GM06990 (cell line): ENCODE results near the gene NTRK2.

Experiments used
- DNase-seq: peaks from one replicate; pipeline ENCODE4 v3.0.0-alpha.2; 2011; ENCODE audit not compliant: insufficient read length; ENCODE audit errors: extremely low read depth
- H3K27me3 ChIP-seq: replicated peaks from 2 replicates; pipeline ENCODE4 v1.6.0; 2011; ENCODE audit warnings: low read length; ENCODE audit not compliant: control insufficient read depth, insufficient read depth
- H3K36me3 ChIP-seq: 2 replicates; pipeline ENCODE4 v1.5.1; 2011; ENCODE audit warnings: low read length; ENCODE audit not compliant: control insufficient read depth, insufficient read depth
- H3K4me3 ChIP-seq: replicated peaks from 2 replicates; pipeline ENCODE4 v1.5.1; 2011; ENCODE audit warnings: low read depth, mild to moderate bottlenecking, control low read depth, low read length
- TF ChIP-seq, protein P1 (sequence below): IDR thresholded peaks from 2 replicates; pipeline ENCODE4 v1.5.1; 2011; ENCODE audit warnings: low read length, control low read depth, mild to moderate bottlenecking, inconsistent platforms; ENCODE audit not compliant: insufficient read depth, poor library complexity, severe bottlenecking

The NTRK2 gene

DNA sequence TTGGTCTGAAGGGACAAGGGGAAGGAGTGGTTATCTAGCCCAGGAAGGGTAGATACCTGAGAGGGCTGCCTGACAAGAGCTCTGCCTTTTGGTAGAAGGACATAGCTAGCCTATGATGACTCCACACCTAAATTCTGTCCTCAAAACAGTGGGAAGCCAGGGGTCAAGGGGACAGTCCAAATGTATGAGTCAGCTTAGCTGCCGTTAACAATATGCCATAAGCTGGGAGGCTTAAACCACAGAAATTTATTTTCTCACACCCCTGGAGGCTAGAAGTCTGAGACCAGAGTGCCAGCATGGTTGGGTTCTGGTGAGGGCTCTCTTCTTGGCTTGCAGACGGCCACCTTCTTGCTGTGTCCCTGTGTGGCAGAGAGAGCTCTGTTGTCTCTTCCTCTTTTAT lies 306.4 kb downstream of the NTRK2 start:
- DNase-seq: no peak
- Histone ChIP-seq H3K36me3 (no peaks in the 10 kb centered on the region), H3K27me3 (peaks cover 2% of the 10 kb centered on the region; the same call in 1 of the 2 replicates), H3K4me3 (no peak overlapping the region)
- TF ChIP-seq, protein P1, sequence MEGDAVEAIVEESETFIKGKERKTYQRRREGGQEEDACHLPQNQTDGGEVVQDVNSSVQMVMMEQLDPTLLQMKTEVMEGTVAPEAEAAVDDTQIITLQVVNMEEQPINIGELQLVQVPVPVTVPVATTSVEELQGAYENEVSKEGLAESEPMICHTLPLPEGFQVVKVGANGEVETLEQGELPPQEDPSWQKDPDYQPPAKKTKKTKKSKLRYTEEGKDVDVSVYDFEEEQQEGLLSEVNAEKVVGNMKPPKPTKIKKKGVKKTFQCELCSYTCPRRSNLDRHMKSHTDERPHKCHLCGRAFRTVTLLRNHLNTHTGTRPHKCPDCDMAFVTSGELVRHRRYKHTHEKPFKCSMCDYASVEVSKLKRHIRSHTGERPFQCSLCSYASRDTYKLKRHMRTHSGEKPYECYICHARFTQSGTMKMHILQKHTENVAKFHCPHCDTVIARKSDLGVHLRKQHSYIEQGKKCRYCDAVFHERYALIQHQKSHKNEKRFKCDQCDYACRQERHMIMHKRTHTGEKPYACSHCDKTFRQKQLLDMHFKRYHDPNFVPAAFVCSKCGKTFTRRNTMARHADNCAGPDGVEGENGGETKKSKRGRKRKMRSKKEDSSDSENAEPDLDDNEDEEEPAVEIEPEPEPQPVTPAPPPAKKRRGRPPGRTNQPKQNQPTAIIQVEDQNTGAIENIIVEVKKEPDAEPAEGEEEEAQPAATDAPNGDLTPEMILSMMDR: no peak

DNA sequence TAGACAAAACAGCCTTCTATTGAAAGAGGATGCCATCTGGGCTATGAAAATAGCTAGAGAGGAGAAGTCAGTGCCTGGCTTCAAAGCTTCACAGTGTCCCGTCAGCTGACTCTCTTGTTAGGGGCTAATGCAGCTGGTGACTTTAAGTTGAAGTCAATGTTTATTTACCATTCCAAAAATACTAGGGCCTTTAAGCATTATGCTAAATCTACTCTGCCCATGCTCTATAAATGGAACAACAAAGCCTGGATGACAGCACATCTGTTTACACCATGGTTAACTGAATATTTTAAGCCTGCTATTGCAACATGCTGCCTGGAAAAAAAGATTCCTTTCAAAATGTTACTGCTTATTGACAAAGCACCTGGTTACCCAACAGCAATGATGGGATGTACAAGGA lies 309.1 kb downstream of the NTRK2 start:
- no peaks in the 10 kb centered on the region for H3K36me3 ChIP-seq
- no peak for DNase-seq
- H3K27me3 ChIP-seq: no peaks in the 10 kb centered on the region
- TF ChIP-seq, protein P1: no peak
- H3K4me3 ChIP-seq: no peak overlapping the region

- H3K36me3 ChIP-seq: no peaks in the 10 kb centered on the region
- no peak overlapping the region for H3K4me3 ChIP-seq
- no peaks in the 10 kb centered on the region; the same call in none of the 2 replicates for H3K27me3 ChIP-seq
- DNase-seq: no peak
- TF ChIP-seq, protein P1: no peak
Observed at GRCh38 chr9:84983749-84984148, 314.2 kb downstream of the NTRK2 start.

GRCh38 chr9:84988621-84989020 lies 319.1 kb downstream of the NTRK2 start:
- DNase-seq: no peak
- Histone ChIP-seq H3K4me3 (no peak overlapping the region), H3K27me3 (peaks cover 6% of the 10 kb centered on the region), H3K36me3 (no peaks in the 10 kb centered on the region)
- TF ChIP-seq, protein P1: no peak

GRCh38 chr9:84990416-84990815 lies 320.9 kb downstream of the NTRK2 start:
- Histone ChIP-seq H3K36me3 (no peaks in the 10 kb centered on the region), H3K4me3 (no peak overlapping the region), H3K27me3 (peaks cover 7% of the 10 kb centered on the region)
- DNase-seq: no peak
- TF ChIP-seq, protein P1: no peak

DNA sequence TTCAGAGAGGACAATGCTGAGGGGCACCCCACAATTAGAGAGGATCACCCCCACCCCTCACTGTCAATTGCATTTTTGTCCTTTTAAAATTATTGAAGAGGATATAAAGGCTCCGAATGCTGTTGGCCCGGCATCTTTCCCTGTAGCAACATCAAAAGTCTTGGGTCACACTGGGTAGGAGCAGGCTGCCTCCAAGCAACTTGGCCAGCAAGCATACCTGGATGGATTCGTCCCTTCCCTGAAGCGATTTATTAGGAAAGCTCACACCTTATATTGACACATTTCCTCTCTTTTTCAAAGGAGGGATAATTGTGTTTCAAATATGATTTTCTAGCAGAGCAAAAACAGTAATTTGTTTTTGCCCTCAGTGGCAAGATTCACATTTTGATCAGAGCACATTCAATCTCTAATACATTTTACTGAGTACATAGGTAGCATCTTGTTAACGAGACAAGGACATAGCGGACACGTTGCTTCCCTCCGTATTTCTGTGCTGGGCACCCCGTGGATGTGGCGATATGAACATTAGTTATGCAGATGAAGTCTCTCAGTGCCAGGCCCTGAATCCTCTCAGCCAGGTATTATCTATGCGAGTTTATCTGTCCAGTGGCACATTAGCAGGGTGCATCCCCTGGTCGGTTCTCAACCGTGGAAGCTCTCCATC lies 321.5 kb downstream of the NTRK2 start:
- TF ChIP-seq, protein P1: no peak

More for the DNA sequence above, 321.5 kb downstream of the NTRK2 start:
- Histone ChIP-seq H3K27me3 (peaks cover 7% of the 10 kb centered on the region), H3K36me3 (no peaks in the 10 kb centered on the region), H3K4me3 (no peak overlapping the region)
- DNase-seq: no peak
